MCF 10A (cell line): Measurements from ENCODE around the gene SRP9. TPM values are rescaled to one million over a fixed set of nuclear protein-coding genes. Genes with fewer than 3 reads are reported as not detected.

ENCODE experiments used
- BruUV-seq: library from RNA; stranded (reverse); fragments of 400-500 nt; replicated peaks from 2 replicates; lab custom pipeline; 2021; lab: Mats Ljungman, UMichigan
- CTCF ChIA-PET: fragments of 300-600 bp; sonication (Branson Sonifier 250); formaldehyde crosslinking; extraction: SDS; loops from one replicate; lab custom pipeline; 2021; ENCODE audit warnings: antibody characterized with exemption, inconsistent platforms; lab: Yijun Ruan, JAX
- POLR2A ChIA-PET: fragments of 300-600, 350-650 bp; sonication (Branson Sonifier 250); formaldehyde crosslinking; extraction: SDS; loops from one replicate; lab custom pipeline; 2020; ENCODE audit warnings: antibody characterized with exemption, inconsistent platforms; lab: Yijun Ruan, JAX
- DNase-seq: peaks from one replicate; pipeline ENCODE4 v3.0.0-alpha.2; 2018; ENCODE audit not compliant: unreplicated experiment
- H3K27ac Mint-ChIP-seq: one replicate; pipeline ENCODE4 v1.8.0; 2022; ENCODE audit warnings: mild to moderate bottlenecking, low read depth, mixed read lengths; ENCODE audit not compliant: unreplicated experiment
- H3K27me3 Mint-ChIP-seq: one replicate; pipeline ENCODE4 v1.8.0; 2022; ENCODE audit warnings: mixed read lengths; ENCODE audit not compliant: insufficient read depth, unreplicated experiment
- H3K36me3 Mint-ChIP-seq: one replicate; pipeline ENCODE4 v1.8.0; 2022; ENCODE audit warnings: mild to moderate bottlenecking, moderate library complexity, mixed read lengths; ENCODE audit not compliant: insufficient read depth, unreplicated experiment
- H3K4me1 Mint-ChIP-seq: one replicate; pipeline ENCODE4 v1.8.0; 2022; ENCODE audit warnings: mixed read lengths; ENCODE audit not compliant: insufficient read depth, unreplicated experiment
- H3K4me3 Mint-ChIP-seq: one replicate; pipeline ENCODE4 v1.8.0; 2022; ENCODE audit warnings: mild to moderate bottlenecking, moderate library complexity, mixed read lengths; ENCODE audit not compliant: unreplicated experiment
- H3K9me3 Mint-ChIP-seq: one replicate; pipeline ENCODE4 v1.8.0; 2022; ENCODE audit warnings: mixed read lengths; ENCODE audit not compliant: unreplicated experiment
- CTCF ChIP-seq: fragments of 200-600 bp; IDR thresholded peaks from one replicate; pipeline ENCODE4 v1.8.0; 2022; ENCODE audit warnings: antibody characterized with exemption, mild to moderate bottlenecking; ENCODE audit not compliant: unreplicated experiment
- intact Hi-C: fragments of 100-400 bp; cut with micrococcal nuclease; formaldehyde crosslinking; loops from 2 replicates; pipeline ENCODE4 v1.14.1; 2022
- total RNA-seq: library from RNA; stranded (reverse); gene quantifications from 2 replicates; pipeline ENCODE4 v1.2.3, GENCODE V29; 2022

Gene SRP9
- total RNA-seq, 1 experiment from 2014 or later, result 417 TPM

GRCh38 chr1:225735252-225736149 lies 42.1 kb upstream of the SRP9 start:
- TF ChIP-seq CTCF, result peak; percentile 9
- POLR2A ChIA-PET, result interaction anchor here (0.5 to 8.5 kb wide), 38 partner anchors 11 to 327 kb away, joined by 3 to 243 read pairs (median 7); partner anchors contain the start of genes ENAH, H3-3A, PYCR2 and SRP9
- no peaks in the 10 kb centered on the region for H3K27me3 Mint-ChIP-seq
- CTCF ChIA-PET, result interaction anchor here (0.6 to 7.8 kb wide), 31 partner anchors 8 to 263 kb away, joined by 3 to 228 read pairs (median 4); partner anchors contain the start of genes EPHX1, SRP9 and TMEM63A
- peak; percentile 100 for DNase-seq
- peak overlapping the region; percentile 89 for H3K27ac Mint-ChIP-seq
- H3K9me3 Mint-ChIP-seq, result no peaks in the 10 kb centered on the region
- intact Hi-C loops, result loop anchor here (1.0 to 5.0 kb wide), 5 partner anchors 12 to 181 kb away; no protein-coding TSS in a partner anchor
- H3K4me3 Mint-ChIP-seq, result peak overlapping the region; percentile 60
- TSS peak; percentile 88 for BruUV-seq
- no peaks in the 10 kb centered on the region for H3K36me3 Mint-ChIP-seq
- peaks cover 33% of the 10 kb centered on the region for H3K4me1 Mint-ChIP-seq

GRCh38 chr1:225736437-225737098 lies 41.1 kb upstream of the SRP9 start:
- BruUV-seq, result no TSS peak
- Mint-ChIP-seq H3K4me1 (peaks cover 33% of the 10 kb centered on the region), H3K4me3 (peak overlapping the region; percentile 60), H3K27ac (peak overlapping the region; percentile 89), H3K27me3 (no peaks in the 10 kb centered on the region), H3K36me3 (no peaks in the 10 kb centered on the region), H3K9me3 (no peaks in the 10 kb centered on the region)
- CTCF ChIA-PET, result interaction anchor here (0.6 to 7.8 kb wide), 44 partner anchors 8 to 264 kb away, joined by 3 to 228 read pairs (median 4); partner anchors contain the start of genes EPHX1, PYCR2, SRP9 and TMEM63A
- TF ChIP-seq CTCF, result no peak
- POLR2A ChIA-PET, result interaction anchor here (0.5 to 8.5 kb wide), 49 partner anchors 9 to 374 kb away, joined by 3 to 243 read pairs (median 5); partner anchors contain the start of genes ENAH, H3-3A, PYCR2 and SRP9
- intact Hi-C loops, result loop anchor here (1.0 to 5.0 kb wide), 2 partner anchors 34 to 36 kb away; no protein-coding TSS in a partner anchor
- DNase-seq, result peak; percentile 77

GRCh38 chr1:225737161-225737560 lies 40.5 kb upstream of the SRP9 start:
- Mint-ChIP-seq H3K36me3 (no peaks in the 10 kb centered on the region), H3K4me3 (peak overlapping the region; percentile 60), H3K9me3 (no peaks in the 10 kb centered on the region), H3K27ac (peak overlapping the region; percentile 89), H3K27me3 (no peaks in the 10 kb centered on the region), H3K4me1 (peaks cover 33% of the 10 kb centered on the region)
- ChIA-PET POLR2A (interaction anchor here (0.5 to 8.5 kb wide), 40 partner anchors 9 to 373 kb away, joined by 3 to 243 read pairs (median 5); partner anchors contain the start of genes ENAH, H3-3A, SRP9 and TMEM63A), CTCF (interaction anchor here (0.6 to 7.8 kb wide), 31 partner anchors 9 to 262 kb away, joined by 3 to 228 read pairs (median 4); partner anchors contain the start of genes PYCR2 and SRP9)
- no peak for TF ChIP-seq CTCF
- intact Hi-C loops, result loop anchor here (5.0 kb wide), 1 partner anchor 35 kb away; no protein-coding TSS in a partner anchor
- peak; percentile 99 for DNase-seq
- no TSS peak for BruUV-seq
